SH-SY5Y (cell line): ENCODE measurements around the gene SKA2.

ENCODE experiments used
- GATA2 ChIP-seq: IDR thresholded peaks from 2 replicates; pipeline ENCODE4 v1.6.1; 2011; ENCODE audit warnings: mild to moderate bottlenecking, low read depth, low read length
- GATA3 ChIP-seq: IDR thresholded peaks from 2 replicates; pipeline ENCODE4 v1.6.1; 2011; ENCODE audit warnings: low read depth, mild to moderate bottlenecking, low read length, moderate library complexity

GRCh38 chr17:59073972-59074371 is 81.0 kb downstream of the SKA2 start:
- TF ChIP-seq GATA2, result no peak
- TF ChIP-seq GATA3, result no peak
